ENCODE measurements around the gene CHRNA5. TPM values are rescaled to one million over a fixed set of nuclear protein-coding genes. Genes with fewer than 3 reads are reported as not detected.

The CHRNA5 gene
- total and polyA plus RNA-seq, 9 of the 15 experiments (the other 6 are each of a cell fraction or from before 2014, with no cell fraction given), result 2.8 to 16.1 (median 11.4) TPM

DNA sequence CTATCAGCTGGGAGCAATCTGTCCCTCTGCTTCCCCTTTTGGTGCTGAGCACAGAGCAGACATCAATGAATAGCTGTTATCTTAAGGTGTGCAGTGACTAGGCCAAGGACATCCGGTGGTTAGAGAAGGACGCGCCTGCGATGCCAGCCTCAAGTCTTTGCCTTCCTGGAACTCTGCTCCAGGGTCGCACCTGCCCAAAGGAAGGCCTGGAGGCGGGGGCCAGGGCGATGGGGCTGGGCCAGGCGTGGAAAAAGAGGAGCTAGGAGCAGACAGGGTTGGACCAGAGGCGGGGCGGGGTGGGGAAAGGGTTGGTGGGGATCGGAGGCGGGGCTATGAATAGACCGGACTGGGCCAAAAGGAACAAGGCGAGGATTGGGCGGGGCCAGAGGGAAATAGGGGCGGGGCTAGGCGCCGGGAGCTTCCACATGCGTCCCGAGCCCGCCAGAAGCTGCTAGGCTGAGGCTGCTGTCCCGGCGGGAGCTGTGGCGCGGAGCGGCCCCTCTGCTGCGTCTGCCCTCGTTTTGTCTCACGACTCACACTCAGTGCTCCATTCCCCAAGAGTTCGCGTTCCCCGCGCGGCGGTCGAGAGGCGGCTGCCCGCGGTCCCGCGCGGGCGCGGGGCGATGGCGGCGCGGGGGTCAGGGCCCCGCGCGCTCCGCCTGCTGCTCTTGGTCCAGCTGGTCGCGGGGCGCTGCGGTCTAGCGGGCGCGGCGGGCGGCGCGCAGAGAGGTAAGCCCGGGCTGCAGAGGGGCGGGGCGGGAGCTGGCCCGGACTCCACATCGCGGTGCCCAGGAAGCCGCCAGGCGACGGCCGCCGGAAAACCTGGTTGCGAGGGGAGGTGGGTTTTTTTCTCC, at the start of gene CHRNA5 (continued):
- TF ChIP-seq, protein P1, sequence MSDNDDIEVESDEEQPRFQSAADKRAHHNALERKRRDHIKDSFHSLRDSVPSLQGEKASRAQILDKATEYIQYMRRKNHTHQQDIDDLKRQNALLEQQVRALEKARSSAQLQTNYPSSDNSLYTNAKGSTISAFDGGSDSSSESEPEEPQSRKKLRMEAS (CRISPR knock-in tag; IDR thresholded peaks at IDR 0.05), result peak; percentile 57
- TF ChIP-seq TEAD4 (IDR thresholded peaks at IDR 0.05; ENCODE audit: low read length) (peak; percentile 81), TEAD4 (CRISPR knock-in tag; IDR thresholded peaks at IDR 0.05; ENCODE audit: borderline replicate concordance) (no peak), PML (IDR thresholded peaks at IDR 0.05; ENCODE audit: low read length) (0 out of 2 replicates have a peak, but pooled peaks have one; percentile 36), SAFB2 (IDR thresholded peaks at IDR 0.05; ENCODE audit: borderline replicate concordance, low read depth, low read length, severe bottlenecking) (no peak), L3MBTL2 (IDR thresholded peaks at IDR 0.05) (peak; percentile 63), SAFB (IDR thresholded peaks at IDR 0.05; ENCODE audit: borderline replicate concordance, low read depth, low read length) (peak; percentile 72; the same call in 1 of the 2 replicates), RBFOX2 (IDR thresholded peaks at IDR 0.05; ENCODE audit: low read depth, low read length) (peak; percentile 84), ZNF12 (CRISPR knock-in tag; IDR thresholded peaks at IDR 0.05) (no peak), CBFA2T3 (IDR thresholded peaks at IDR 0.05) (peak; percentile 77), FOXJ2 (tag; IDR thresholded peaks at IDR 0.05) (no peak; the same call in 1 of the 2 replicates), ERF (CRISPR knock-in tag; IDR thresholded peaks at IDR 0.05) (0 out of 2 replicates have a peak, but pooled peaks have one; percentile 25), ZNF436 (CRISPR knock-in tag; IDR thresholded peaks at IDR 0.05) (no peak), MTA2 (IDR thresholded peaks at IDR 0.05; ENCODE audit: low read depth) (peak; percentile 31; the same call in 1 of the 2 replicates), SMAD4 (CRISPR knock-in tag; conservative IDR thresholded peaks at IDR 0.05) (peak; percentile 45; the same call in 1 of the 2 replicates), TAF1 (IDR thresholded peaks at IDR 0.05; ENCODE audit: control insufficient read depth, extremely low read depth, insufficient read depth, low read length, severe bottlenecking) (peak; percentile 67), RCOR1 (IDR thresholded peaks at IDR 0.05; ENCODE audit: borderline replicate concordance in 1 of 2, low read depth in 2 of 2, low read length in 2 of 2) (peak in 1 of 2 experiments; percentile 91; a peak in 2 of 4 replicates), GTF2E2 (tag; IDR thresholded peaks at IDR 0.05) (no peak), ARID1B (IDR thresholded peaks at IDR 0.05) (peak; percentile 83), CTBP1 (IDR thresholded peaks at IDR 0.05; ENCODE audit: borderline replicate concordance) (peak; percentile 99), NCOR1 (IDR thresholded peaks at IDR 0.05) (0 out of 2 replicates have a peak, but pooled peaks have one; percentile 30)
- TF ChIP-seq, protein P2, sequence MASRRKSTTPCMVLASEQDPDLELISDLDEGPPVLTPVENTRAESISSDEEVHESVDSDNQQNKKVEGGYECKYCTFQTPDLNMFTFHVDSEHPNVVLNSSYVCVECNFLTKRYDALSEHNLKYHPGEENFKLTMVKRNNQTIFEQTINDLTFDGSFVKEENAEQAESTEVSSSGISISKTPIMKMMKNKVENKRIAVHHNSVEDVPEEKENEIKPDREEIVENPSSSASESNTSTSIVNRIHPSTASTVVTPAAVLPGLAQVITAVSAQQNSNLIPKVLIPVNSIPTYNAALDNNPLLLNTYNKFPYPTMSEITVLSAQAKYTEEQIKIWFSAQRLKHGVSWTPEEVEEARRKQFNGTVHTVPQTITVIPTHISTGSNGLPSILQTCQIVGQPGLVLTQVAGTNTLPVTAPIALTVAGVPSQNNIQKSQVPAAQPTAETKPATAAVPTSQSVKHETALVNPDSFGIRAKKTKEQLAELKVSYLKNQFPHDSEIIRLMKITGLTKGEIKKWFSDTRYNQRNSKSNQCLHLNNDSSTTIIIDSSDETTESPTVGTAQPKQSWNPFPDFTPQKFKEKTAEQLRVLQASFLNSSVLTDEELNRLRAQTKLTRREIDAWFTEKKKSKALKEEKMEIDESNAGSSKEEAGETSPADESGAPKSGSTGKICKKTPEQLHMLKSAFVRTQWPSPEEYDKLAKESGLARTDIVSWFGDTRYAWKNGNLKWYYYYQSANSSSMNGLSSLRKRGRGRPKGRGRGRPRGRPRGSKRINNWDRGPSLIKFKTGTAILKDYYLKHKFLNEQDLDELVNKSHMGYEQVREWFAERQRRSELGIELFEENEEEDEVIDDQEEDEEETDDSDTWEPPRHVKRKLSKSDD (conservative IDR thresholded peaks at IDR 0.05; ENCODE audit: low read length), result no peak
- TF ChIP-seq, protein P3, sequence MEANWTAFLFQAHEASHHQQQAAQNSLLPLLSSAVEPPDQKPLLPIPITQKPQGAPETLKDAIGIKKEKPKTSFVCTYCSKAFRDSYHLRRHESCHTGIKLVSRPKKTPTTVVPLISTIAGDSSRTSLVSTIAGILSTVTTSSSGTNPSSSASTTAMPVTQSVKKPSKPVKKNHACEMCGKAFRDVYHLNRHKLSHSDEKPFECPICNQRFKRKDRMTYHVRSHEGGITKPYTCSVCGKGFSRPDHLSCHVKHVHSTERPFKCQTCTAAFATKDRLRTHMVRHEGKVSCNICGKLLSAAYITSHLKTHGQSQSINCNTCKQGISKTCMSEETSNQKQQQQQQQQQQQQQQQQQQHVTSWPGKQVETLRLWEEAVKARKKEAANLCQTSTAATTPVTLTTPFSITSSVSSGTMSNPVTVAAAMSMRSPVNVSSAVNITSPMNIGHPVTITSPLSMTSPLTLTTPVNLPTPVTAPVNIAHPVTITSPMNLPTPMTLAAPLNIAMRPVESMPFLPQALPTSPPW (CRISPR knock-in tag; IDR thresholded peaks at IDR 0.05), result peak; percentile 30; the same call in 1 of the 2 replicates

All from K562 (cell line).